ENCODE results near the gene MYCBP.
"Not testable (repeated sequence)": the region's sequence is repeated elsewhere in the genome, so short reads cannot be mapped to it uniquely, and the experiment has no call there.

Gene MYCBP, protein sequence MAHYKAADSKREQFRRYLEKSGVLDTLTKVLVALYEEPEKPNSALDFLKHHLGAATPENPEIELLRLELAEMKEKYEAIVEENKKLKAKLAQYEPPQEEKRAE

DNA sequence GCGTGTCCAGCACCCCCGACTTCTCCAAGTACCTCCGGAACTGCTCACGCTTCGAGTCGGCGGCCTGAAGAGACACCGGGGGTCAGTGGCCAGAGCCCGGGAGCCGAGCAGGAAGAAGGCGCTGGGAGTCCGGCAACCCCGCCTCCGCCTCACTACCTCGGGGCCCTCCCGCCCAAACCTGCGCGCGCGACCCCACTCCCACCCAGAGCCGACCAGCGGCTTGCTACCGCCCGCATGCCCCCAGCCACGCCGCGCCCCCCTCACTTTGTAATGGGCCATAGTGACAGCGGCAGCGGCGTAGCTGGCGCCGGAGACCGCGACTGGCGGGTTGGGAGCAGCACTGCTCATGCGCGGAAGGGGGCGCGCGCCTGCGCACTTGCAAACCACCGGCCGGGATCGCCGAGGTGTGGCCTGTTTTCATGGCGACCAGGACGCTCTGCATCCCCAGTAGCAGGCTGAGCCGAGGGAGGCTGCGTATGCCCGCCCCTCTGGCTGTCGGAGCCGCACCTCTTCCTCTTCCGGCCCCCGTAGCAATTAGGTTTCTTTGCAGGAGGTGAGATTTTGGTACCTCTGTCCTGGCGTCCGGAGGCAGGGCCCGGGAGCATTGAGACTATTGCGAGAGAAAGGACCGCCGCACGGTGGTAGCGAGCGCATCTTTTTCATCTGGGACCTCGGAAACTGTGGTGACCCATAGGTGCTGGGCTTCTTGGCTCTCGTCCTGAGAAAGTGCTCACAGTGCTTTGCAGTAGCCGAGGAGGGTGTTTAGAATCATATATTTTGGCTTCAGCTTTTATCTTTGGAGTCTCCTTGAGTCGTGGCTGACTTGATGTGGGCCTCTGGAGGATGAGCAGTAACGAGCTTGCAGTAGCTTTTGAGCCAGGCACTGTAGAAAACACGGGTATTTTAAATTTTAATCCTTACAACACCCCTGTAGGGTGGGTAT is at the start of gene MYCBP:
Gene MYCBP, minus strand, starts transcription at position 322 of the 943 bp plus-strand sequence. Its CDS starts 43 bp downstream, at position 279.
- DNase-seq (ENCODE audit: extremely low spot score, insufficient read length, low read depth) (peak; percentile 99), FAIRE-seq (peak; percentile 96)

DNA sequence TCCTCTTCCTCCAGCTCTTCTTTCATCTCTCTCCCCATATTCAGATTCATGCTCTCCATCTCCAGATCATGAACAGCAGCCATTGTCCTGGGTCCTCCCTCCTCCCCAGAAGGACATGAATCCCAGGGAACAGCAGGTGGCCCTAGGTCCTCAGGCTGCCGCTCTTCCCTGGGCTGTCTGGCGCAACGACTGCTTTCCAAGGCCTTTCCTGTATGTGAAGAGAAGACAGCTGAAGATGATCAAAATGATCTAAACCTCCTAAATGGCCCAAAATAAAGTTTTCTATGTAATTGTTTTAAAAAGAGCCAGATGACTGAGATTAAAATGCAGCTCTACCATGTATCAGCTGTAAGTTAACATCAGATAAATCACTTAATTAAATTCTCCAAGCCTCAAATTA is 46.0 kb upstream of the MYCBP start:
- FAIRE-seq (no peak), DNase-seq (ENCODE audit: extremely low spot score, insufficient read length, low read depth) (no peak)

DNA sequence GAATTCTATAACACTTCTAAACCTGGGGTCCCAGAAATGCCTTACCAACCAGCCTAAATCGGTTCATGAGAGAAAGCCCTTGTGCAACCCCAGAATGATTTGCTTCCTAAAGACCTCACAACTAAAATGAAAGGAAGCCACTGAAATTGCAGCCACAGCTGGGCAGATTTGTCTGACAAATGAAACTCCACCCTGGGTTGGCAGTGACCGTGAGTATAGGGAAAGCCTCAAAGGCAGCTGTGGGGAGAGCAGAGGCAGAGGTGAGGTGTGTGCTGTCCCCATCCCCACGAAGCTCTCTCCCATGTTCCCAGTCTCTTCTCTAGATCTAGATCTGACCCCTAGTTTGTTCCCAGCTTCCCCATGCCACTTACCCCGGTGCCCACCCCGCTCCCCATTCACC is 45.4 kb upstream of the MYCBP start:
- no peak for FAIRE-seq
- DNase-seq (ENCODE audit: extremely low spot score, insufficient read length, low read depth) = no peak

DNA sequence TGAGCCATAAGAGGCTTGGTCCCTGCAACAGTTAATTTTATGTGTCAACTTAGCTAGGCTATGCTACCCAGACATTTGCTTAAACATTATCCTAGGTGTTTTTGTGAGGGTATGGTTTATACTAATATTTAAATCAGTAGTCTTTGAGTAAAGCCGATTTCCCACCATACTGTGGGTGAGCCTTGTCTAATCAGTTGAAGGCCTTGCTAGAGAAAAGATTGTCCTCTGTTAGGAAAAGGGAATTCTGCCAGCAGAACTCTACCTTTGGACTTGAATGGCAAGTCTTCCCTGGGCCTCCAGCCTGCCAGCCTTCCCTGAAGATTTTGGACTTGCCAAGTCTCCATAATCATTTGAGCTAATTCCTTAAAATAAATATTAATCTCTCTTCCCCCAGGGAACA is 44.6 kb upstream of the MYCBP start:
- DNase-seq (ENCODE audit: extremely low spot score, insufficient read length, low read depth) = no peak
- no peak for FAIRE-seq

DNA sequence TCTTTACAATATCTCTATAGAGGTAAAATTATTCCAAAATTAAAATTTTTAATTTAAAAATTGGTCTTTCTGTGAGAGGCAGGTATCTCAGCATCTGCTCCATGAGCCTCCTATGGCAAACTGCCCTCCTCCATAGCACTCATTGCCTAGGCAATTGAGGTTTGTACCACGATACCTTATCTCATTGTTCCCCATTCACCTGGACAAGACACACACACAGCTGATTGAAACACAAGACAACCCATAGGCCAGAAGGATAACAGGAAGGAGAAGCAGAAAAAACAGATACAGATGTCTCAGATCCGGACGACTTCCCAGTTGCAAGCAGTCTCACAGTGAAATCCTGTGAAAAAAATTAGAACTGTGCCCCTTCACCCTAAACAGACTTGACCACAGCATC is 44.2 kb upstream of the MYCBP start:
- DNase-seq (ENCODE audit: extremely low spot score, insufficient read length, low read depth) = no peak
- no peak for FAIRE-seq

DNA sequence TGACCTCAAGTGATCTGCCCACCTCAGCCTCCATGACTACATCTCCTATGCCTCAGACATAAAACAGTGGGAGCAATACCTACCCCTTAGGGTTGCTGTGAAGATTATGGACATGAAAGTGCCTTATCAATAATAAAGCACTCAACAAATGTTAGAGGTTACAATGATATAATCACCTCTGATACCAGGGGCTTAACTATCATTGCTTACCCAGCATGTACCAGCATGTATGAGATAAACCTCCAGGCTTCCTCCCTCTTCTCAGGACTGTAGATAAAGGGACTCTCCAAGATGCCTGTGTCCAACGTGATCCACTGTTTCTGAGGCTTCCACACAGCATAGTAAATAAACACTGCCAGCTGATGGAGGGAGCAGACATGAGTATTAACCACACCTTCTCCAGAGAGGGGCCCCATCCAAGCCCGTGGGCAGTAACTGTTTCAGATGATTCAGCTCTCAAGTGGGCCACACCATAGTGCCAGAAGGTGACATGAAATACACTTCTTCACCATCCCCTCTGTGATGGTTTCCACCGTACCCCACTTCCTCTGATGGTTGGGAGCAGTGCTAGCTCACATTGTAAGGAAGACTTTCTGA is 42.3 kb upstream of the MYCBP start:
- DNase-seq (ENCODE audit: extremely low spot score, insufficient read length, low read depth) (no peak), FAIRE-seq (no peak)

DNA sequence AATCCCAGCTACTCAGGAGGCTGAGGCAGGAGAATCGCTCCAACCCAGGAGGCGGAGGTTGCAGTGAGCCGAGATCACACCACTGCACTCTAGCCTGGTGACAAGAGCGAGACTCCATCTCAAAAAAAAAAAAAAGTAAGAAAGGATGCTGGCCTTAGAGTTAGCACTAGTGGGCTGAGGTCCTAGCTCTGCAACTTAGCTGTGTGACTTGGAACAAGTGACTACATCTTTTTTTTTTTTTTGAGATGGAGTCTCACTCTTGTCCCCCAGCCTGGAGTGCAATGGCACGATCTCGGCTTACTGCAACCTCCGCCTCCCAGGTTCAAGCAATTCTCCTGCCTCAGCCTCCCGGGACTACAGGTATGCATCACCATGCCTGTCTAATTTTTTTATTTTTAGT is 41.8 kb upstream of the MYCBP start:
- FAIRE-seq; DNase-seq (ENCODE audit: extremely low spot score, insufficient read length, low read depth): not testable (repeated sequence)

DNA sequence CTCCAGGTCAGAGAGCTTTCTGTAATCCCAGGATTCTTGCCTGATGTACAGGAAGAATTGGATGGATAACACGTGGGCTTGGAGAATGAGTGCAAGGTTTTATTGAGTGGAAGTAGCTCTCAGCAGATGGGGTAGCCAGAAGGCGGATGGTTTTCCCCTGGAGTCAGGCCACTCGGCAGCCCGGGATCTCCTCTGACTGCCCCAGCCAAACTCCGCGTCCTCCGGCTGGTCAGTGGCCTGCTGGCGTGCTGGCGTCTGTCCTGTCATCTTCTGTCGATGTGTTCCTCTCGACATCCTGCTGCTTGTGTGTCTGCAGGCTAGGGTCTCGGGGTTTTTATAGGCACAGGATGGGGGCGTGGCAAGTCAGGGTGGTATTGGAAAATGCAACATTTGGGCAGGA is 35.7 kb upstream of the MYCBP start:
- DNase-seq (ENCODE audit: extremely low spot score, insufficient read length, low read depth) (no peak), FAIRE-seq (no peak)

DNA sequence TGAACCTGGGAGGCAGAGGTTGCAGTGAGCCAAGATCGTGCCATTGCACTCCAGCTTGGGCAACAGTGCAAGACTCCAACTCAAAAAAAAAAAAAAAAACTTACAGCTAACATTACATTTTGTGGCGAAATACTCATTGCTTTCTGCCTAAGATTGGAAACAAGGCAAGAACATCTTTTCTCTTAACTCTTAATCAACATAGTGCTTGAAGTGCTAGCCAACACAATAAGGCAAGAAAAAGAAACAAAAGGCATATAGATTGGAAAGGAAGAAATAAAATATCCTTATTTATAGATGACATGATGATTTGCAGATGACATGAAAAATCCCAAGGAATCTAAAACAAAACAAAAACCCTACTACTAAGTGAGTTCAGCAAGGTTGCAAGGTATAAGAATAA is 32.8 kb upstream of the MYCBP start:
- FAIRE-seq = no peak
- no peak for DNase-seq (ENCODE audit: extremely low spot score, insufficient read length, low read depth)

DNA sequence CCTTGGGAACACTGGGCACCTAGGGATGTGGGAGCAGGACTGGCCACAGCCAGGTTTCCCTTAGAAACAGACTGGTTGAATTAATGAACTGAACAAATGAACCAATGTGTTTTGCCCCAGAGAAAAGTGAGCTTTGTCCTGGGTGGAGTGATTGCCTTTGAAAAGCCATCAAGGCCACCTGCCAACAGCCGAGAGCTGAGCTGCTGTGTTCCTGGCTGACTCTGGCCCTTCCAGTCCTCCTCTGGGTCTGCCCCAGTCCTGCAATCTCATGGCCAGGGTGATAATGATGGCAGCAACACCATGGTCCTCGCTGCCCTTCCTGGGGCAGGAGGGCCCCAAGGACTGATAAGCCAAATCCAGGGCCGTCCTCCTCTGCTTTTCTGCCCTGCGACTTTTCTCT is 26.4 kb upstream of the MYCBP start:
- no peak for DNase-seq (ENCODE audit: extremely low spot score, insufficient read length, low read depth)
- FAIRE-seq = no peak

DNA sequence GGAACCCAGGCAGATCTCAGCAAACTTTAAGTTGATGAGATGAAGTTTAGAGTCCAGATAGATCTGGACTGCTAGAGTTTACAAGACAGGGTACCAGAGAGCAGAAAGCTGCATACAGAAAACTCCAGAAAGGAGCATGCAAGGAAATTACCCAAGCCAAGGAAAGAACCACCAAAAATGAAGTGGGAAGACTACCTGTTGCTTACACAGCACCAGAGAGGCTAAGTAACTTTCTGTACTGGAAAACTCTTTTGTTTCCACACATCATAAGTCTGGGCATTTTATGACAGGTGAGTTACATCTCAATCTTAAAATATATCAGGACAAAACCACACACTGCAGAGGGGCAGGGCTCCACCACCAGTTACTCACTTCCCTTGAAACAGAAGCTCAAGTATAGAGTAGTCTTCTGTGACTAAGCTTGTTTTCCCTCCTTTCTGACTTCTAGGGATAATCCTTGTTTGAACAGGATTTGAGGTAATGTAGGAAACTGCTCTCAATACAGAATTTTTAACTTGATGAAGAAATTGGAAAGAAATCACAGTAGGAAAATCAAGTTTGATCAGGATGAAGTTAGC is 25.6 kb upstream of the MYCBP start:
- FAIRE-seq = no peak
- no peak for DNase-seq (ENCODE audit: extremely low spot score, insufficient read length, low read depth)

DNA sequence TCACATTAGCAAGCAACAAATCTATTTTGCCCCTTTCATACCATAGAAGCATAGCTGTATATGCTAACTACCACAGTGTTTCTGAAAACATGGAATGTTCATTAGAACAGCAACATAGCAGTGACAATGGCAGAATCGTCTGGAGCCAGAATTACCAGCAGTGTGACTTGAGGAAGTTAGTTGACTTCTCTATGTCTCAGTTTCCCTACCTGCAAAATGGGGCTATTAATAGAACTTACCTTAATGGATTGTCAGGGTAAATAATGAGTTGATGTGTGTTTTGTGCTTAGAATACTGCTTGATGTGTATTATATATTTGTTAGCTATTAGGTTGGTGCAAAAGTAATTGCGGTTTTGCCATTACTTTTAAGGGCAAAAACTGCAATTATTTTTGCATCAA is 23.0 kb upstream of the MYCBP start:
- DNase-seq (ENCODE audit: extremely low spot score, insufficient read length, low read depth) (no peak), FAIRE-seq (no peak)

DNA sequence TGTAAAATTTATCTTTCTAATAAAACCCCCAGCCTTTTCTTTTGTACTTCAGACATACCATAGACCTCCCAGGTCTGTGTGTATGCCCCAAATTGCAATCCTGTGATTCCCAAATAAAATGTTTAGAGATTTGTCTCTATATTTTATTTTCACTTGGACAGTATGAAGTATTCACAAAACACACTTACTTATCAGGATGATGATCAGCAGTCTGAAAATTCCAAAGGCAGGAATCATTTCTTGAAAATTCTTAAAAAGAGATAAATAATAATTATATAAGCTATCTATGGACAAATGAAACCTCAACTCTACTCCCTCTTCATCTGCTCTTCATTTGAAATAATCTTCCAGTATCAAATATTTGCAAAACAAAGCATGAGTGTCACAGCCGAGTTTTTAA is 19.8 kb upstream of the MYCBP start:
- DNase-seq (ENCODE audit: extremely low spot score, insufficient read length, low read depth) (no peak), FAIRE-seq (no peak)

DNA sequence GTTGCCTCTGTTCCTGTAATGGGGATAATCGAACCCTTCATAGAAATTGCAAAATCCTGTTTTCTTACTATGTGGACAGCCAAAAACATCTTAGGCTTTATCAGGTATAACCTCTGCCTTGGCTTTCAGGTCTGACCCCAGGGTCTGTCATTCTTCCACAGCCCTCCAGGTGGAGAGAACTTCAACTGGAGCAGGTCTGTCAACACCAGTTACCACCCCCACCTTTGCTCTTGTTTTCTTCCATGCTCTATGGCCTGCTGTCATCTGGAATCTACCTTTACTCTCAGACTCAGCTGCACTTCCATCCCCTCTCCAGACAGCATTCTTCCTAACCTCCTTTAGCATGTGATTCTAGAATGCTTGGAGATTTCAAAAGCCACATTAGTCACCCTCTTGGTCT is 18.6 kb upstream of the MYCBP start:
- FAIRE-seq = no peak
- no peak for DNase-seq (ENCODE audit: extremely low spot score, insufficient read length, low read depth)

DNA sequence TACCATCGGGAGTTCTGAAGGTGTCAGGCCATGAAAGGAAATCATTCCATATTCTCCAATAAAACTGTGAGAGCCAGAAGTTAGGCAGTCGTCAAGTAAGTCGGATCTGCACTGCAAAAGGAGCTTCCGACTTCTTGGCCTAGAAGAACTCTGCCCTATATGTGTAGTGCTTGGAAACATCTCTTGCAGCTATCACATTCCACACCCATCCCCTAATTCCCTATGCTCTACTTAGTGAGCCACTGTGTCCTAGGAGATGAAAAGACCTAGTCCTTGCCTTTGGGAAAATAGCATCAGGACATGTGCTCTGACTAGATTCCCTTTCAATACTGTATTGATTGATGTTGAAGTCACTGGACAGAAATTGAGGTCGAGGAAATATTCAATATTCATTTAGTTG is 16.4 kb upstream of the MYCBP start:
- DNase-seq (ENCODE audit: extremely low spot score, insufficient read length, low read depth) (no peak), FAIRE-seq (no peak)

DNA sequence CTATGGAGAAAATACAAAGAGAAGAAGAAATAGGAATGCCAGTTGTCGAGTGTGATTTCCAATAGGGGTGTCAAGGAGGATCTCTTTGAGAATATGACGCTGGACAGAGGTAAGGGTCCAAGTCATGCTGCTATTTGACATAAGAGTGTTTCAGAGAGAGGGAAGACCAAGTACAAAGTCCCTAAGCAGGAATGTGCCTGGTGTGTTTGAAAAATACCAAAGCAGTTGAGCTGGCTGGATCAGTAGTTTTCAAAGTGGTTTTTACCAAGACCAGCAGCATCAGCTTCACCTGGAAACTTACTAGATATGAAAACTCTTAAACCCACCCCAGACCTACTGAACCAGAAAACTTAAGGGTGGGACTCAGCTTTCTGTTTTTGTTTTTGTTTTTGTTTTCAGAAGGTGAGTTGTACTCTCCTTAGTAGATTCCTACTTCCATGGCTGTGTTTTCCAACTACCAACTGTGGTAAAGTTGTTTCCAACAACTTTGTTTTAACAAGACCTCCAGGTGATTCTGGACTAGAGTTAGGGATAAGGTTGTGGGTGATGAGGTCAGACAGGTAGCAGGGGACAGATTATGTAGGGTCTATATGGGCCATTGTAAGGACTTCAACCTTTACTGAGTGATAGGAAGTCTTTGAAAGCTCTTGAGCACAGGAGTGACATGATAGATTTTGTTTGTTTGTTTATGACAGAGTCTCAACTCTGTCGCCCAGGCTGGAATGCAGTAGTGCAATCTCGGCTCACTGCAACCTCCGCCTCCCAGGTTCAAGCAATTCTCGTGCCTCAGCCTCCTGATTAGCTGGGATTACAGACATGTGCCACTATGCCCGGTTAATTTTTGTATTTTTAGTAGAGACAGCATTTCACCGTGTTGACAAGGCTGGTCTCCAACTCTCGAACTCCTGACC is 15.5 kb upstream of the MYCBP start:
- no peak for DNase-seq (ENCODE audit: extremely low spot score, insufficient read length, low read depth)
- no peak for FAIRE-seq

DNA sequence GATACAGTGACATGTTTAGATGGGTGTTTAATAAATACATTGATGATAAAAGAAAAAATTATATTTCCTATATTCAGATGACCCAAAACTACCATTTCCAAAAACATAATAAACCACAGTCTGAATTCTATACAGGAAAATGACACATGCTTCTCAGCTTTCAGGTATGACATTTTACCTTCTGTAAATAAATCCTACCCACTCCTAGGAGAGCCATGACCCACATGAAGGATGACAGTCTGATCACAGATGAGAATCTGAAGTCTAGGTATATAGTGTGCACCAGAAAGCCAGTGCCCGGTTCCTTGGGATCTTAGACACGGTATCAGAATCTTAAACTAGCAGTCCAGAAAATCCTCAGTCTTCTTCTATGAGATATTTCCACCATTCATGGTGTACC is 11.9 kb upstream of the MYCBP start:
- DNase-seq (ENCODE audit: extremely low spot score, insufficient read length, low read depth) (no peak), FAIRE-seq (no peak)

DNA sequence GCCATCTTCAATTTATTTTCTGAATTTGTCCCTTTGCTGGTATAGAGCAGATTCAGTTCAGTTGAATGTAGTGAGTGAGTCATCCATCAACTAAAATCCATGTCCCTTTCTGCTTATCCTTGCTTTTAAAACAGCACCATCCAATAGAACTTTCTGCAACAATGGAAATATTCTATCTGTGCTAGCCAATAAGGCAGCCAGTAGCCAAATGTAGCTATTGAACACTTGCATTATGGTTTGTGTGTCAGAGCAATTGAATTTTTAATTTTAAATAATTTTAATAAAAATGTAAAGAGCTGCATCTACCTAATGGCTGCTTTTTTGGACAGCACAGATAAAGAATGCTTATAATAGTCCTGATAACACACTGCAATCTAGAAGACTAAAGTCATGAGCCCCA is 8.3 kb upstream of the MYCBP start, which contains the start of gene GJA9:
Gene GJA9, minus strand, starts transcription at position 101 of the 400 bp plus-strand sequence. CDS start 5,489 bp downstream, outside the sequence.
- FAIRE-seq (no peak), DNase-seq (ENCODE audit: extremely low spot score, insufficient read length, low read depth) (no peak)

DNA sequence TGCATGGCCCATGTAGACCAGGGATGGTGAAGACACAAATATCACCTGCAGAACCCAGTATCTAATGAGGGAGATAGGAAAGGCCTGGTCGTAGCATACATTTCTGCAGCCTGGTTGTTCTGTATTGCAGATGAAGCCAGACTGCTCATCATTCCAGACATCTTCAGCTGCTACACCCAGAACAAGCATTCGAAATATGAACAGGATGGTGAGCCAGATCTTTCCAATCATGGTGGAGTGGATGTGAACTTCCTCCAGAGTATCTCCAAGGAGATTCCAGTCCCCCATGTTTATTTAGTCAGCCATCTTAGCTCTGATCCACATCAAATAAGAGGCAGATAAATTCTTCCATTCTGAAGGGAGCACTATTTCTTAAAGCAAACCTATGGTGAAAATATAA is 2.7 kb upstream of the MYCBP start:
- FAIRE-seq (no peak), DNase-seq (ENCODE audit: extremely low spot score, insufficient read length, low read depth) (no peak)
